SU-DHL-6 (cell line): ENCODE measurements around the gene NOX3.

ENCODE experiments used
- H2AFZ ChIP-seq: fragments of 200-600 bp; sonication (generic); 2 replicates; pipeline ENCODE4 v1.6.1; 2014; ENCODE audit warnings: low read depth, mild to moderate bottlenecking, moderate library complexity, mixed read lengths, antibody characterized with exemption, low read length; ENCODE audit not compliant: severe bottlenecking
- H3F3A ChIP-seq: fragments of 200-600 bp; shearing (Covaris generic); 2 replicates; pipeline ENCODE4 v1.6.0; 2016; ENCODE audit warnings: antibody characterized with exemption, mild to moderate bottlenecking; ENCODE audit not compliant: insufficient read depth
- H3K27ac ChIP-seq: fragments of 200-600 bp; sonication (generic); 2 replicates; pipeline ENCODE4 v1.5.1; 2016; ENCODE audit warnings: low read depth, mild to moderate bottlenecking, low read length, moderate library complexity, mixed read lengths
- H3K27me3 ChIP-seq: fragments of 200-600 bp; sonication (generic), shearing (Covaris generic); 2 replicates; pipeline ENCODE4 v1.6.0; 2014; ENCODE audit warnings: mild to moderate bottlenecking, low read length
- H3K36me3 ChIP-seq: fragments of 200-600 bp; sonication (generic); 2 replicates; pipeline ENCODE4 v1.6.1; 2014; ENCODE audit warnings: mild to moderate bottlenecking, low read length, mixed read lengths
- H3K4me2 ChIP-seq: fragments of 300-600, 200-600 bp; shearing (Covaris generic), sonication (generic); 2 replicates; pipeline ENCODE4 v1.6.0; 2014; ENCODE audit warnings: low read length, low read depth, mild to moderate bottlenecking; ENCODE audit not compliant: poor library complexity, severe bottlenecking
- H3K4me3 ChIP-seq: fragments of 200-600 bp; sonication (generic); 2 replicates; pipeline ENCODE4 v1.5.1; 2014; ENCODE audit warnings: antibody characterized with exemption, low read length, mild to moderate bottlenecking, mixed read lengths; ENCODE audit not compliant: insufficient read depth, poor library complexity, severe bottlenecking
- H3K79me2 ChIP-seq: fragments of 200-600 bp; sonication (generic); 2 replicates; pipeline ENCODE4 v1.6.1; 2014; ENCODE audit warnings: mild to moderate bottlenecking, low read length, moderate library complexity; ENCODE audit not compliant: insufficient read depth
- H3K9ac ChIP-seq: fragments of 200-600 bp; sonication (generic); 2 replicates; pipeline ENCODE4 v1.7.0; 2014; ENCODE audit warnings: mild to moderate bottlenecking, low read length
- H3K9me2 ChIP-seq: fragments of 200-600 bp; sonication (generic); replicated peaks from 2 replicates; pipeline ENCODE4 v1.6.1; 2014; ENCODE audit warnings: low read length; ENCODE audit not compliant: insufficient read depth
- H3K9me3 ChIP-seq: fragments of 200-600 bp; sonication (generic); 2 replicates; pipeline ENCODE4 v1.6.1; 2014; ENCODE audit warnings: low read length, mixed read lengths; ENCODE audit not compliant: insufficient read depth
- H4K20me1 ChIP-seq: fragments of 200-600 bp; sonication (generic); 2 replicates; pipeline ENCODE4 v1.6.1; 2014; ENCODE audit warnings: low read depth, mild to moderate bottlenecking, antibody characterized with exemption, low read length, moderate library complexity, mixed read lengths
- EZH2phosphoT487 ChIP-seq: fragments of 200-600 bp; sonication (generic), shearing (Covaris generic); conservative IDR thresholded peaks from 2 replicates; pipeline ENCODE4 v1.6.1; 2018; ENCODE audit warnings: mild to moderate bottlenecking, antibody characterized with exemption, low read length, moderate library complexity, mixed read lengths
- TF ChIP-seq, protein P1 (sequence below): fragments of 200-600 bp; sonication (generic); IDR thresholded peaks from one replicate; pipeline ENCODE4 v1.5.1; 2017; ENCODE audit warnings: antibody characterized with exemption, mild to moderate bottlenecking, low read length, moderate library complexity; ENCODE audit not compliant: insufficient read depth, poor library complexity, severe bottlenecking

The NOX3 gene

DNA sequence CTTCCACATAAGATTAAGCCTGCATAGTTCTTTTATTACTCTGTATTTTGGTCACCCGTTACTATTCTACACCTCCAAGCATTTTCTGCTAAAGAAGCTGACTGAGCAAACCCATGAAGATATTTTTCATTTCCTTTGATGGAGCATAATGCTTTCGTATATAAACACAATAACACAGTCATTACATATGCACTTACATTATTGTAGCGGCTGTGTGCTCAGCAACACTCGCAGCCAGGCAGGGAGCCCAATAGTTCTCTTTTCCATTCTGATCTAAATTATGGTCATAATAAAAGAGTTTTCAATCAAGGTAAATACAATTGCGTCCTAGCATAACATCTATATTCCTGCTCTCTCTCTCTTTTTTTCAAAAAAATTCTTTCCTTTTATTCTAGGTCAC is 71.7 kb downstream of the NOX3 start:
- no peak for TF ChIP-seq EZH2phosphoT487
- TF ChIP-seq, protein P1, sequence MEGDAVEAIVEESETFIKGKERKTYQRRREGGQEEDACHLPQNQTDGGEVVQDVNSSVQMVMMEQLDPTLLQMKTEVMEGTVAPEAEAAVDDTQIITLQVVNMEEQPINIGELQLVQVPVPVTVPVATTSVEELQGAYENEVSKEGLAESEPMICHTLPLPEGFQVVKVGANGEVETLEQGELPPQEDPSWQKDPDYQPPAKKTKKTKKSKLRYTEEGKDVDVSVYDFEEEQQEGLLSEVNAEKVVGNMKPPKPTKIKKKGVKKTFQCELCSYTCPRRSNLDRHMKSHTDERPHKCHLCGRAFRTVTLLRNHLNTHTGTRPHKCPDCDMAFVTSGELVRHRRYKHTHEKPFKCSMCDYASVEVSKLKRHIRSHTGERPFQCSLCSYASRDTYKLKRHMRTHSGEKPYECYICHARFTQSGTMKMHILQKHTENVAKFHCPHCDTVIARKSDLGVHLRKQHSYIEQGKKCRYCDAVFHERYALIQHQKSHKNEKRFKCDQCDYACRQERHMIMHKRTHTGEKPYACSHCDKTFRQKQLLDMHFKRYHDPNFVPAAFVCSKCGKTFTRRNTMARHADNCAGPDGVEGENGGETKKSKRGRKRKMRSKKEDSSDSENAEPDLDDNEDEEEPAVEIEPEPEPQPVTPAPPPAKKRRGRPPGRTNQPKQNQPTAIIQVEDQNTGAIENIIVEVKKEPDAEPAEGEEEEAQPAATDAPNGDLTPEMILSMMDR: no peak

DNA sequence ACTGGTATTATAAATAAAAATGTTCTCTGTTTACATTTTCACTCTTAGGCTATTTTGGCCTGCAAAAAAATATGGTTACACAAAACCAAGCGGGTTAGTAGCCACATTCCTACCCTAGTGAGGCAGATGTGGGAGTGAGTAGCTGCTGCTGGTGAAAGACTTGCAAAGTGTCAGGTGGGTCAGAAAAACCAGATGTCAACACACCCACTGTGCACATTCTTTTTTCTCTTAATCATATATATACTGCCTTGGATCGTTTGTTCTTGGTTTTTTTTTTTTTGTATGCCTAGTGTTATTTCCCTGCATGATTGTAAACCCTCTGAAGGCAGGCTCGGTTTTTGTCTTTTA is 73.3 kb downstream of the NOX3 start:
- no peaks in the 10 kb centered on the region for H4K20me1 ChIP-seq
- H3K9me2 ChIP-seq: no peaks in the 10 kb centered on the region
- no peak overlapping the region for H2AFZ ChIP-seq
- TF ChIP-seq, protein P1: no peak
- TF ChIP-seq EZH2phosphoT487: no peak
- no peaks in the 10 kb centered on the region for H3K36me3 ChIP-seq
- no peak overlapping the region for H3K4me3 ChIP-seq
- H3K9ac ChIP-seq: no peak overlapping the region
- H3K4me2 ChIP-seq: no peak overlapping the region
- no peaks in the 10 kb centered on the region for H3K9me3 ChIP-seq
- no peaks in the 10 kb centered on the region for H3K79me2 ChIP-seq
- H3K27ac ChIP-seq: no peak overlapping the region
- H3K27me3 ChIP-seq: no peaks in the 10 kb centered on the region
- no peaks in the 10 kb centered on the region for H3F3A ChIP-seq

More for the DNA sequence above, 71.7 kb downstream of the NOX3 start:
- no peaks in the 10 kb centered on the region for H3K9me2 ChIP-seq
- H3K79me2 ChIP-seq: no peaks in the 10 kb centered on the region
- H3K9me3 ChIP-seq: no peaks in the 10 kb centered on the region
- no peak overlapping the region for H3K4me2 ChIP-seq
- no peak overlapping the region for H2AFZ ChIP-seq
- no peak overlapping the region for H3K4me3 ChIP-seq
- H3K36me3 ChIP-seq: no peaks in the 10 kb centered on the region
- no peaks in the 10 kb centered on the region for H3F3A ChIP-seq
- H4K20me1 ChIP-seq: no peaks in the 10 kb centered on the region
- H3K9ac ChIP-seq: no peak overlapping the region
- H3K27ac ChIP-seq: no peak overlapping the region
- no peaks in the 10 kb centered on the region for H3K27me3 ChIP-seq

DNA sequence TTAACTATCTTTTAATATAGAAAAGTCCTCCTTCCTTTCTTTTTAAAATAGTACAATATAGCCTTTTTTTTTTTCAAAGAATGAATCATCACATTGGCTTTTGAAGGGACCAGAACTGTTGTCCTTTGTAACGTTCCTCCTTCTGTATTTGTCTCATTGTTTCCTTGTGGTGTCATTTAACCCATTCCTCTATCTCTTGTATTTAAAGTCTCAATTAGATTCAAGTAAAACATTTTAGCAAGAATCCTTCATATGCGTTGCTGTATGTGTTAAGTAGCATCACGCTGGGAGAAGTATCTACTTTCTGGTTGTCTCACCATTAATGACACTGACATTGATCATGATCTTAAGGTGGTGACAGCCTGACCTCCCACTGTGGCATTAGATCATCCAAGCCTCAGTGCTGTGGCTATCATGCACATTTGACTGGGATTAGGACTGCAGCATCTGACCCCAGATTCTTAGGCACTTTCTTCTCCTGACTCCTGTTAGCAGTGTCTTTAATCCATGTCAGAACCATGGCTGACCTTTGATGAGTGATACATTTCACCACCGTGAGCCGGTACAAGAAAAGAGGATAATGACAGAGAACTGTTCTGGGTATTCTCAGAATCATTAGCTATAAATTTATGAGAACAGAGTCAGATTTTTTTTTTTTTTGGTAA is 73.8 kb downstream of the NOX3 start:
- no peak overlapping the region for H3K4me2 ChIP-seq
- H3K4me3 ChIP-seq: no peak overlapping the region
- H3K79me2 ChIP-seq: no peaks in the 10 kb centered on the region
- no peak overlapping the region for H2AFZ ChIP-seq
- H4K20me1 ChIP-seq: no peaks in the 10 kb centered on the region
- H3K27ac ChIP-seq: no peak overlapping the region
- no peak overlapping the region for H3K9ac ChIP-seq
- H3K9me2 ChIP-seq: no peaks in the 10 kb centered on the region
- H3F3A ChIP-seq: no peaks in the 10 kb centered on the region
- TF ChIP-seq, protein P1: no peak
- TF ChIP-seq EZH2phosphoT487: no peak
- no peaks in the 10 kb centered on the region for H3K9me3 ChIP-seq
- H3K36me3 ChIP-seq: no peaks in the 10 kb centered on the region
- no peaks in the 10 kb centered on the region for H3K27me3 ChIP-seq
